CD14-positive monocyte (primary cell): ENCODE data around the gene COL13A1. TPM values are rescaled to one million over a fixed set of nuclear protein-coding genes. Genes with fewer than 3 reads are reported as not detected.

Experiments used
- DNase-seq, 3 donors: peaks; one replicate each; pipeline ENCODE4 v3.0.0-alpha.2; 2011 to 2022
- H2AFZ ChIP-seq: 2 replicates; pipeline ENCODE4 v1.6.0; 2012; ENCODE audit warnings: mild to moderate bottlenecking, low read depth, low read length, inconsistent platforms; ENCODE audit not compliant: insufficient read depth, poor library complexity, severe bottlenecking
- H3K27ac ChIP-seq, 2 donors: 1 replicate in 1 of 2; 2 replicates in 1 of 2; pipeline ENCODE4 v1.5.1; 2012 to 2013; ENCODE audit warnings: low read length in 2 of 2, control low read depth in 1 of 2, inconsistent platforms in 1 of 2, low read depth in 1 of 2, mild to moderate bottlenecking in 1 of 2
- H3K27me3 ChIP-seq, 2 donors: one replicate each; pipeline versions ENCODE4 v1.6.0 to v1.6.1; 2011 to 2013; ENCODE audit warnings: low read length in 2 of 2; ENCODE audit not compliant: control insufficient read depth in 2 of 2, insufficient read depth in 2 of 2
- H3K36me3 ChIP-seq, 2 donors: replicated peaks in 1 of 2; 1 replicate in 1 of 2; 2 replicates in 1 of 2; pipeline versions ENCODE4 v1.5.1 to v1.6.1; 2012 to 2013; ENCODE audit warnings: low read length in 2 of 2, control low read depth in 1 of 2, inconsistent platforms in 1 of 2, mild to moderate bottlenecking in 1 of 2; ENCODE audit not compliant: insufficient read depth in 2 of 2, control insufficient read depth in 1 of 2
- H3K4me1 ChIP-seq, 2 donors: 1 replicate in 1 of 2; 2 replicates in 1 of 2; pipeline versions ENCODE4 v1.5.1 to v1.6.1; 2012 to 2013; ENCODE audit warnings: low read length in 2 of 2, control low read depth in 1 of 2, inconsistent platforms in 1 of 2, mild to moderate bottlenecking in 1 of 2, moderate library complexity in 1 of 2; ENCODE audit not compliant: insufficient read depth in 2 of 2, control insufficient read depth in 1 of 2
- H3K4me2 ChIP-seq: replicated peaks from 2 replicates; pipeline ENCODE3; 2012; ENCODE audit warnings: low read length, moderate library complexity, mild to moderate bottlenecking; ENCODE audit not compliant: poor library complexity, severe bottlenecking; ENCODE audit errors: extremely low read depth
- H3K4me3 ChIP-seq, 3 experiments: fragments of 200-600 bp in 1 of 3; sonication (generic) in 1 of 3; replicated peaks in 1 of 3; 1 replicate in 2 of 3; 2 replicates in 1 of 3; pipeline ENCODE4 v1.5.1; 2011 to 2013; ENCODE audit warnings: low read length in 3 of 3, mild to moderate bottlenecking in 3 of 3, control low read depth in 2 of 3, low read depth in 2 of 3, inconsistent platforms in 1 of 3, moderate library complexity in 1 of 3
- H3K79me2 ChIP-seq: 2 replicates; pipeline ENCODE4 v1.6.0; 2012; ENCODE audit warnings: mild to moderate bottlenecking, control low read depth, inconsistent platforms, low read length, moderate library complexity; ENCODE audit not compliant: insufficient read depth
- H3K9ac ChIP-seq: 2 replicates; pipeline ENCODE4 v1.6.0; 2017; ENCODE audit warnings: low read length, mild to moderate bottlenecking; ENCODE audit not compliant: insufficient read depth, poor library complexity, severe bottlenecking
- H3K9me3 ChIP-seq, 2 donors: replicated peaks in 1 of 2; 1 replicate in 1 of 2; 2 replicates in 1 of 2; pipeline versions ENCODE4 v1.5.1 to v1.6.1; 2012 to 2013; ENCODE audit warnings: low read length in 2 of 2, control low read depth in 1 of 2; ENCODE audit not compliant: control insufficient read depth in 1 of 2, insufficient read depth in 1 of 2
- H4K20me1 ChIP-seq: 2 replicates; pipeline ENCODE4 v1.6.0; 2012; ENCODE audit warnings: mild to moderate bottlenecking, low read length, control low read depth, moderate library complexity; ENCODE audit not compliant: insufficient read depth
- H3K27ac Mint-ChIP-seq, 7 donors: one replicate each; pipeline ENCODE4 v1.8.0; 2020; ENCODE audit warnings: mild to moderate bottlenecking in 7 of 7, mixed read lengths in 7 of 7, moderate library complexity in 6 of 7, inconsistent platforms in 2 of 7
- H3K27me3 Mint-ChIP-seq, 3 donors: one replicate each; pipeline ENCODE4 v1.8.0; 2021 to 2022; ENCODE audit warnings: low read depth in 3 of 3, mild to moderate bottlenecking in 3 of 3, mixed read lengths in 3 of 3, moderate library complexity in 3 of 3, inconsistent platforms in 1 of 3
- H3K36me3 Mint-ChIP-seq, 2 donors: one replicate each; pipeline ENCODE4 v1.8.0; 2020; ENCODE audit warnings: mixed read lengths in 2 of 2, inconsistent platforms in 1 of 2, mild to moderate bottlenecking in 1 of 2
- H3K4me1 Mint-ChIP-seq: one replicate; pipeline ENCODE4 v1.8.0; 2020; ENCODE audit warnings: mild to moderate bottlenecking, mixed read lengths
- H3K4me3 Mint-ChIP-seq, 2 donors: one replicate each; pipeline ENCODE4 v1.8.0; 2020; ENCODE audit warnings: mild to moderate bottlenecking in 2 of 2, mixed read lengths in 2 of 2, moderate library complexity in 1 of 2
- H3K9me3 Mint-ChIP-seq, 7 donors: one replicate each; pipeline ENCODE4 v1.8.0; 2020 to 2022; ENCODE audit warnings: mixed read lengths in 7 of 7, mild to moderate bottlenecking in 6 of 7, moderate library complexity in 6 of 7, inconsistent platforms in 2 of 7
- CTCF ChIP-seq: fragments of 200-600 bp; IDR thresholded peaks from one replicate; pipeline ENCODE4 v1.8.0; 2022; ENCODE audit warnings: antibody characterized with exemption, mild to moderate bottlenecking
- WGBS: methylation state at CpG from one replicate; pipeline ENCODE4 v1.1.5; 2013; ENCODE audit warnings: missing lambda C conversion rate; ENCODE audit not compliant: insufficient coverage; 5-methylcytosine and 5-hydroxymethylcytosine counted together
- intact Hi-C, 2 donors: fragments of 100-400 bp; cut with micrococcal nuclease; formaldehyde crosslinking; loops; one replicate each; pipeline versions ENCODE4 v1.15.0 to v1.15.1; 2023
- polyA plus RNA-seq, 3 donors: library from polyadenylated mRNA; depleted of rRNA in 1 of 3; unstranded in 2 of 3; stranded (reverse) in 1 of 3; fragments of 300-500 nt in 2 of 3; fragments of >200 nt in 1 of 3; fragmentation: Illumina TruSeq in 2 of 3; gene quantifications; 1 replicate in 2 of 3; 2 replicates in 1 of 3; pipeline ENCODE4 v1.2.3, GENCODE V29; 2012 to 2021

The COL13A1 gene
- polyA plus RNA-seq, 3 donors, result not detected

GRCh38 chr10:69879634-69880257, 78.0 kb downstream of the COL13A1 start:
- H3K9ac ChIP-seq, result no peak overlapping the region
- H3K27me3 ChIP-seq, result no peaks in the 10 kb centered on the region
- no peak overlapping the region for H3K27ac ChIP-seq
- H3K36me3 ChIP-seq, result no peaks in the 10 kb centered on the region
- Mint-ChIP-seq H3K4me1 (peaks cover 2% of the 10 kb centered on the region), H3K27me3 (peaks cover 7 to 18% (median 12%) of the 10 kb centered on the region in 3 donors), H3K9me3 (peaks cover 0 to 2% (median 0%) of the 10 kb centered on the region in 7 donors), H3K27ac (no peak overlapping the region), H3K4me3 (no peak overlapping the region), H3K36me3 (no peaks in the 10 kb centered on the region)
- H2AFZ ChIP-seq, result no peak overlapping the region
- no peaks in the 10 kb centered on the region for H3K9me3 ChIP-seq
- H3K4me2 ChIP-seq, result no peak overlapping the region
- H3K79me2 ChIP-seq, result no peaks in the 10 kb centered on the region
- H3K4me3 ChIP-seq, result no peak overlapping the region
- no peaks in the 10 kb centered on the region for H3K4me1 ChIP-seq
- 93% methylated on average over 8 of the region's 13 CpGs for WGBS
- DNase-seq, result no peak
- intact Hi-C loops, result no loop called here
- no peak for TF ChIP-seq CTCF
- H4K20me1 ChIP-seq, result no peaks in the 10 kb centered on the region

- no peak overlapping the region for H3K9ac ChIP-seq
- Mint-ChIP-seq H3K27me3 (peaks cover 7 to 15% (median 12%) of the 10 kb centered on the region in 3 donors), H3K9me3 (peaks cover 0 to 2% (median 0%) of the 10 kb centered on the region in 7 donors), H3K4me3 (no peak overlapping the region), H3K27ac (no peak overlapping the region), H3K4me1 (peaks cover 2% of the 10 kb centered on the region), H3K36me3 (no peaks in the 10 kb centered on the region)
- H3K27me3 ChIP-seq, result no peaks in the 10 kb centered on the region
- no peaks in the 10 kb centered on the region for H3K36me3 ChIP-seq
- DNase-seq, result no peak
- H3K79me2 ChIP-seq, result no peaks in the 10 kb centered on the region
- H3K4me2 ChIP-seq, result no peak overlapping the region
- no peaks in the 10 kb centered on the region for H3K4me1 ChIP-seq
- no peak overlapping the region for H2AFZ ChIP-seq
- intact Hi-C loops, result no loop called here
- TF ChIP-seq CTCF, result no peak
- H3K4me3 ChIP-seq, result no peak overlapping the region
- H3K9me3 ChIP-seq, result no peaks in the 10 kb centered on the region
- no peak overlapping the region for H3K27ac ChIP-seq
- 62% methylated on average over 17 of the region's 27 CpGs for WGBS
- H4K20me1 ChIP-seq, result no peaks in the 10 kb centered on the region
Observed at GRCh38 chr10:69880301-69881081, 78.8 kb downstream of the COL13A1 start.
